Lower leg skin (tissue), 4 donors: ENCODE measurements around the gene WSCD2. TPM values are rescaled to one million over a fixed set of nuclear protein-coding genes. Genes with fewer than 3 reads are reported as not detected.

Experiments used
- DNase-seq, 2 donors: peaks; one replicate each; pipeline ENCODE4 v3.0.0-alpha.2; 2019; ENCODE audit warnings: low spot score in 2 of 2
- H3K4me3 ChIP-seq: fragments of 200-600 bp; sonication (generic); 2 replicates; pipeline ENCODE4 v1.5.1; 2017; ENCODE audit warnings: mild to moderate bottlenecking, low read depth; ENCODE audit not compliant: poor library complexity, severe bottlenecking
- CTCF ChIP-seq, 3 donors: fragments of 450-650 bp; IDR thresholded peaks; one replicate each; pipeline ENCODE4 v1.5.1; 2016; ENCODE audit warnings: antibody characterized with exemption in 3 of 3, mild to moderate bottlenecking in 3 of 3, moderate library complexity in 2 of 3
- POLR2A ChIP-seq, 2 donors: fragments of 450-650 bp; IDR thresholded peaks; one replicate each; pipeline ENCODE4 v1.6.1; 2016 to 2017; ENCODE audit warnings: antibody characterized with exemption in 2 of 2, mild to moderate bottlenecking in 1 of 2, moderate library complexity in 1 of 2
- WGBS, 2 donors: methylation state at CpG; one replicate each; pipeline ENCODE4 v1.1.5; 2018; 5-methylcytosine and 5-hydroxymethylcytosine counted together
- intact Hi-C: fragments of 100-400 bp; cut with DNase I; formaldehyde crosslinking; loops from one replicate; pipeline ENCODE4 v1.15.0; 2023; ENCODE audit warnings: low total_unique reads
- total RNA-seq, 4 donors: library from RNA; depleted of rRNA; stranded (reverse); fragments of >200 nt; gene quantifications; one replicate each; pipeline ENCODE4 v1.1.0, GENCODE V29; 2016

The WSCD2 gene
- total RNA-seq, 4 donors from 2014 or later, result 0.15 to 0.63 (median 0.47) TPM

- intact Hi-C loops, result no loop called here
- 76 to 83% methylated on average over 4 of the region's 4 CpGs for WGBS, 2 donors
Observed at GRCh38 chr12:108116254-108116653, 12.8 kb upstream of the WSCD2 start.

DNA sequence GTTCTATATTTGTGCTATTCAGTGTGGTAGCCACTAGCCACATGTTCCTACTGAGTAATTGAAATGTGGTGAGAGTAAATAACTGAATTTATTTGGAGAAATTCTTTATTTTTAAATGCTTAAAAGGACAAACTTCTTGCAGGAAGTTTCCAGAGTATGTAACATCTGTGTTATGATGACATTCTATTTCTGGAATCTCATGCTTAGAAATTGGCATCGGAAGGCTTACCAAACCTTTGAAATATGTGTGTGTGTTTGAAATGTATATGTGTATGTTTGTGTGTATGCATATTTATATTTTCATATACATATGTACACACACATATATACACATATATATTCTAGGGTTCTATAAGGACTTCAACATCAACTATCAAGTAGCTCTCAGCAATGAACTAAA lies 12.4 kb upstream of the WSCD2 start:
- intact Hi-C loops, result no loop called here
- no peak overlapping the region for H3K4me3 ChIP-seq
- no peak for TF ChIP-seq POLR2A (IDR thresholded peaks at IDR 0.05)
- no peak for TF ChIP-seq CTCF (IDR thresholded peaks at IDR 0.05)
- DNase-seq, result no peak
- WGBS, 2 donors, result 35 to 41% methylated on average over 1 of the region's 1 CpG

More at GRCh38 chr12:108116254-108116653, 12.8 kb upstream of the WSCD2 start:
- no peak for DNase-seq
- TF ChIP-seq CTCF (IDR thresholded peaks at IDR 0.05) (no peak), POLR2A (IDR thresholded peaks at IDR 0.05) (no peak)
- no peak overlapping the region for H3K4me3 ChIP-seq

DNA sequence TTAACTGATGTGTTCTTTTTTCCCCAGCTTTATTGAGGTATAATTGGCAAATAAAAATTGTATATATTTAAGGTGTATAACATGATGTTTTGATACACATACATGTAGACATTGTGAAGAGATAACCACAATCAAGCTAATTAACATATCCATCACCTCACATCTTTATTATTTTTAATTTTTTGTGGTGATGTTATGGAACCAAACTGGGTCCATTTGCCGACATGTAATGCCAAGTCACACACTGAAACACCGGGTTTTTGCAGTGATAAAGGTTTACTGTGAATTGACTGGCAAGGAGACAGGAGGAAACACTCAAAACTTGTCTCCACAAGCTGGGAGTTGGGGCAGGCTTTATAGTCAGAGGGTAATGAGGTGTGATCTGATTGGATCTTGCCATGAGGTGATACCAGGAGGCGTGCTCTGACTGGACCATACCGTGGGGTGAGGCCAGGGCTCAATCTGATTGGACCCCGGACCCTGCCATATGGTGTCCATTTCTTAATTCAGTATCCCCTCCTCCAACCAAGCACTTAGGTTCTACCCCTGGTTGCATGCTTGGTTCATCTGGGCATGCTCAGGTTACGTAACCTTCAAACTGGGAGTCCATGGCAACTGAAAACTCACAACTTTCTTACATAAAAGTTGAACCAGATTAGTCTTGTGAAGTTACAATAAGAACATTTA lies 11.8 kb upstream of the WSCD2 start:
- TF ChIP-seq CTCF (IDR thresholded peaks at IDR 0.05), result no peak
- intact Hi-C loops, result no loop called here
- no peak for DNase-seq
- H3K4me3 ChIP-seq, result no peak overlapping the region
- WGBS, 2 donors, result 48 to 57% methylated on average over 6 of the region's 6 CpGs

GRCh38 chr12:108117902-108118301 lies 11.2 kb upstream of the WSCD2 start:
- DNase-seq, result no peak
- intact Hi-C loops, result no loop called here
- TF ChIP-seq CTCF (IDR thresholded peaks at IDR 0.05) (no peak), POLR2A (IDR thresholded peaks at IDR 0.05) (no peak)
- H3K4me3 ChIP-seq, result no peak overlapping the region

- WGBS, 2 donors, result 67% methylated on average over 7 of the region's 7 CpGs
- intact Hi-C loops, result no loop called here
- DNase-seq, result no peak
- no peak for TF ChIP-seq POLR2A (IDR thresholded peaks at IDR 0.05)
- TF ChIP-seq CTCF (IDR thresholded peaks at IDR 0.05), result no peak
- no peak overlapping the region for H3K4me3 ChIP-seq
Observed at GRCh38 chr12:108119126-108119973, 9.7 kb upstream of the WSCD2 start.
